Calu3 (cell line): ENCODE results near the gene LHX4. TPM values are rescaled to one million over a fixed set of nuclear protein-coding genes. Genes with fewer than 3 reads are reported as not detected.
A peak's percentile ranks its signal among the peaks of the same experiment; 100 is the strongest.

ENCODE experiments used
- BruUV-seq: library from RNA; stranded (reverse); fragments of 400-500 nt; replicated peaks from 2 replicates; lab custom pipeline; 2021; lab: Mats Ljungman, UMichigan
- CTCF ChIA-PET: fragments of 300-600 bp; sonication (Branson Sonifier 250); formaldehyde crosslinking; loops from one replicate; lab custom pipeline; 2022; ENCODE audit warnings: antibody characterized with exemption; lab: Charles Lee
- DNase-seq: peaks from one replicate; pipeline ENCODE4 v3.0.0; 2022
- H3K27ac Mint-ChIP-seq: one replicate; pipeline ENCODE4 v1.8.0; 2022; ENCODE audit warnings: mixed read lengths; ENCODE audit not compliant: unreplicated experiment
- H3K27me3 Mint-ChIP-seq: one replicate; pipeline ENCODE4 v1.8.0; 2022; ENCODE audit warnings: mixed read lengths; ENCODE audit not compliant: unreplicated experiment
- H3K36me3 Mint-ChIP-seq: one replicate; pipeline ENCODE4 v1.8.0; 2022; ENCODE audit warnings: mild to moderate bottlenecking, moderate library complexity, mixed read lengths; ENCODE audit not compliant: insufficient read depth, unreplicated experiment
- H3K4me1 Mint-ChIP-seq: one replicate; pipeline ENCODE4 v1.8.0; 2022; ENCODE audit warnings: mild to moderate bottlenecking, low read depth, mixed read lengths; ENCODE audit not compliant: unreplicated experiment
- H3K4me3 Mint-ChIP-seq: one replicate; pipeline ENCODE4 v1.8.0; 2022; ENCODE audit warnings: mild to moderate bottlenecking, low read depth, moderate library complexity, mixed read lengths; ENCODE audit not compliant: unreplicated experiment
- H3K9me3 Mint-ChIP-seq: one replicate; pipeline ENCODE4 v1.8.0; 2022; ENCODE audit warnings: low read depth, mixed read lengths; ENCODE audit not compliant: unreplicated experiment
- intact Hi-C: fragments of 100-400 bp; cut with micrococcal nuclease; formaldehyde crosslinking; loops from one replicate; pipeline ENCODE4 v1.10.0; 2022; ENCODE audit not compliant: unreplicated experiment
- total RNA-seq: library from RNA; stranded (reverse); gene quantifications from 2 replicates; pipeline ENCODE4 v1.2.3, GENCODE V29; 2022
- TF ChIP-seq, protein P1 (sequence below): fragments of 200-600 bp; IDR thresholded peaks from one replicate; pipeline ENCODE4 v1.8.0; 2022; ENCODE audit warnings: antibody characterized with exemption; ENCODE audit not compliant: unreplicated experiment

Gene LHX4
- total RNA-seq, 1 experiment from 2014 or later = 0.19 TPM

DNA sequence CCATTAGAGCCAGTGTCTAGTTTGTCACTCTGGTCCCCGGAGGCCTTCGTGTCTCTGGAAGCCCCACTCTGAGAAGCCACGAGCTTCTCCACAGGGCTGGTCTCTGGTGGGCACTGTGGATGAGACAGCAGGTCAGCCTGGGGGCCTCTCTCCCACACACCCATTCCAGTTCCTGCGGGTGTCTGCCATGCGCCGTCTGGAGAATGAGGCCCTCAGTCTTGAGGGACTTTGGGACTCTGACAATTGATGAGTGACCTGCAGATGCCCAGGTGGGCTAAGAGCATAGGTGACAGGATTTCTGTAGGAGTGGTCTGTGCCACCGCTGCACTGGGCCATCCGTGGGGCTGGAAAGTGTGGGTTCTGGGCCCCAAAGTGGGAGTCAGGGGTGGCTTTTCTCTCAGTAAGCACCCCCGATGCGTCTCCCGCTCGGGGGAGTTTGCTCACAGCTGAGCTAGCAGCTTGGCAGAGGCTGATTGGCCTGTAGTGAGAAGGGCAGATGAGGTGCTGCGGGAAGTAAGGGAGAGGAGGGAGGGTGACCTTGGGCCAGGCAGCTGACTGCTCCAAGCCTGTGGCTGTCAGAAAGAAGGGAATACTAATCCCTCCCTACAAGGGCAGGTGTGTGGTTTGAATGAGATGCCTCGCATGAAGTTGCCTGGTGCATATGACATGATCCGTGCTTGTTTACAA is 26.4 kb downstream of the LHX4 start:
- peaks cover 56% of the 10 kb centered on the region for H3K27me3 Mint-ChIP-seq
- peaks cover 8% of the 10 kb centered on the region for H3K36me3 Mint-ChIP-seq
- H3K4me1 Mint-ChIP-seq = no peaks in the 10 kb centered on the region
- H3K27ac Mint-ChIP-seq = no peak overlapping the region
- no TSS peak for BruUV-seq
- no peak for DNase-seq
- TF ChIP-seq, protein P1, sequence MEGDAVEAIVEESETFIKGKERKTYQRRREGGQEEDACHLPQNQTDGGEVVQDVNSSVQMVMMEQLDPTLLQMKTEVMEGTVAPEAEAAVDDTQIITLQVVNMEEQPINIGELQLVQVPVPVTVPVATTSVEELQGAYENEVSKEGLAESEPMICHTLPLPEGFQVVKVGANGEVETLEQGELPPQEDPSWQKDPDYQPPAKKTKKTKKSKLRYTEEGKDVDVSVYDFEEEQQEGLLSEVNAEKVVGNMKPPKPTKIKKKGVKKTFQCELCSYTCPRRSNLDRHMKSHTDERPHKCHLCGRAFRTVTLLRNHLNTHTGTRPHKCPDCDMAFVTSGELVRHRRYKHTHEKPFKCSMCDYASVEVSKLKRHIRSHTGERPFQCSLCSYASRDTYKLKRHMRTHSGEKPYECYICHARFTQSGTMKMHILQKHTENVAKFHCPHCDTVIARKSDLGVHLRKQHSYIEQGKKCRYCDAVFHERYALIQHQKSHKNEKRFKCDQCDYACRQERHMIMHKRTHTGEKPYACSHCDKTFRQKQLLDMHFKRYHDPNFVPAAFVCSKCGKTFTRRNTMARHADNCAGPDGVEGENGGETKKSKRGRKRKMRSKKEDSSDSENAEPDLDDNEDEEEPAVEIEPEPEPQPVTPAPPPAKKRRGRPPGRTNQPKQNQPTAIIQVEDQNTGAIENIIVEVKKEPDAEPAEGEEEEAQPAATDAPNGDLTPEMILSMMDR = no peak
- H3K4me3 Mint-ChIP-seq = no peak overlapping the region
- intact Hi-C loops = no loop called here
- CTCF ChIA-PET = no interaction called here
- no peaks in the 10 kb centered on the region for H3K9me3 Mint-ChIP-seq

DNA sequence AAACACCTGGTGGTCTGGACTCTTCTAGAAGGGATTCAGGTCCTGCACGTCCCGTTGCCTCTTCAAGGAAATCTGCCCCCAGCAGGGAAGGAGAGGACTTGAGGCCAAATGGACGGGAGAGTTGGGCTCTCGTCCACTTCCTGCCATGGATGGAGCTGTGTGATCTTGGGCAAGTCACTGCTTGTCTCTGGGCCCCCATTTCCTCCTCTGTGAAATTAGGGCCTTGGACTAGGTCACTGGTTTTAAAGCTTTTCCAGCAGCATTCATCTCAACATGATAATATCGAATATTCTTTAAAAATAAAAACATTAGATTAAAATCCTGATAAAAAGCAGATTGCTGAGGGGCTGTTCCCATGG is 26.9 kb downstream of the LHX4 start:
- Mint-ChIP-seq H3K4me1 (no peaks in the 10 kb centered on the region), H3K27ac (no peak overlapping the region), H3K9me3 (no peaks in the 10 kb centered on the region), H3K27me3 (peaks cover 59% of the 10 kb centered on the region), H3K4me3 (no peak overlapping the region), H3K36me3 (peaks cover 8% of the 10 kb centered on the region)
- CTCF ChIA-PET = no interaction called here
- no TSS peak for BruUV-seq
- TF ChIP-seq, protein P1 = no peak
- DNase-seq = no peak
- intact Hi-C loops = no loop called here

DNA sequence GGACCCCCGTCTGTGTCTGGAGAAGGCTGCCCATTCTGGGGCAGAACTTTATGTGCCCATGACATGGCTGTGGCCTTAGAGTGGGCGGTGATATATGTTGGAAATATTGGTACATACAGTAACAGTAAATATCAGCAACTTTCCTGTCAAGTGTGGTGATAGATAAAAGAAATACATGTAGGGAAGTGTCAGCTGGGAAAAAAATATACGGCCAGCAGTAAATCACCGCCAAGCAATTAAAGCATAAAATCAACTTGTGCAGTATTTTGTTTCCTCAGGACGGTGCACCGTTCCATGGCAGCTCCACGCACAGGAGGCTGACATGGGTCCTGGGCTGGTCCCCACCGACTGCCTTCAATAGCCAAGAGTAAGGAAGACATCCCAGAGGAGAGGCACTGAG is 27.4 kb downstream of the LHX4 start:
- no peak for DNase-seq
- peaks cover 59% of the 10 kb centered on the region for H3K27me3 Mint-ChIP-seq
- H3K9me3 Mint-ChIP-seq = no peaks in the 10 kb centered on the region
- BruUV-seq = no TSS peak
- no peak overlapping the region for H3K4me3 Mint-ChIP-seq
- intact Hi-C loops = no loop called here
- H3K36me3 Mint-ChIP-seq = peaks cover 8% of the 10 kb centered on the region
- TF ChIP-seq, protein P1 = no peak
- CTCF ChIA-PET = no interaction called here
- H3K27ac Mint-ChIP-seq = peak overlapping the region; percentile 22
- no peaks in the 10 kb centered on the region for H3K4me1 Mint-ChIP-seq

DNA sequence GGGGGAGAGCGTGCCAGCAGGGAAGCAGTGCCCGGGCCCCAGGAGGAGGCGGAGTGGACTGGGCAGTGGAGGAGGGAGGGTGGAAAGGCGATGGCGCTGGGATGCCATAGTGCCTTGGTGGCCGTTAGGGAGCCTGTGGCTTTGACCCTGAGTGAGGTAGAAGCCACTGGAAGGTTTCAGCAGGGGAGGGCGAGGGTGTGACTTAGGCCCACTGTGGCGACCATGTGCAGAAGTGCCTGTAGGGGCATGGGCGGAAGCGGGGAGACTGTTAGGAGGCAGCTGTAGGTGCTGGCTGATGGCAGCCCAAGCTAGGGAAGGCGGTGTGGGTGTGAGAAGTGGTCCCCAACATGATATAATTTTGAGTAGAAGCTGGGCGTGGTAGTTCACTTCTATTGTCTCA is 28.2 kb downstream of the LHX4 start:
- no TSS peak for BruUV-seq
- DNase-seq = no peak
- Mint-ChIP-seq H3K4me3 (no peak overlapping the region), H3K27me3 (peaks cover 59% of the 10 kb centered on the region), H3K4me1 (no peaks in the 10 kb centered on the region), H3K27ac (peak overlapping the region; percentile 22), H3K36me3 (peaks cover 8% of the 10 kb centered on the region), H3K9me3 (no peaks in the 10 kb centered on the region)
- intact Hi-C loops = no loop called here
- CTCF ChIA-PET = no interaction called here
- TF ChIP-seq, protein P1 = no peak
